Fibroblast of pulmonary artery (primary cell): ENCODE measurements around the gene GPR22.

Experiments
- DNase-seq: peaks from one replicate; pipeline ENCODE4 v3.0.0-alpha.2; 2010; ENCODE audit warnings: low read depth
- H3K4me3 ChIP-seq: replicated peaks from 2 replicates; pipeline ENCODE4 v1.5.1; 2011; ENCODE audit warnings: low read depth, mild to moderate bottlenecking, control low read depth, low read length, moderate library complexity
- CTCF ChIP-seq: IDR thresholded peaks from 2 replicates; pipeline ENCODE4 v1.5.1; 2011; ENCODE audit warnings: mild to moderate bottlenecking, control low read depth, low read length, inconsistent platforms; ENCODE audit errors: missing control alignments

GPR22 gene

GRCh38 chr7:107474104-107474521, 4.3 kb downstream of the GPR22 start:
- no peak overlapping the region for H3K4me3 ChIP-seq
- TF ChIP-seq CTCF: no peak

GRCh38 chr7:107479303-107479702, 9.4 kb downstream of the GPR22 start:
- H3K4me3 ChIP-seq: no peak overlapping the region
- no peak for DNase-seq
- TF ChIP-seq CTCF: no peak

More at GRCh38 chr7:107474104-107474521, 4.3 kb downstream of the GPR22 start:
- DNase-seq: no peak

DNA sequence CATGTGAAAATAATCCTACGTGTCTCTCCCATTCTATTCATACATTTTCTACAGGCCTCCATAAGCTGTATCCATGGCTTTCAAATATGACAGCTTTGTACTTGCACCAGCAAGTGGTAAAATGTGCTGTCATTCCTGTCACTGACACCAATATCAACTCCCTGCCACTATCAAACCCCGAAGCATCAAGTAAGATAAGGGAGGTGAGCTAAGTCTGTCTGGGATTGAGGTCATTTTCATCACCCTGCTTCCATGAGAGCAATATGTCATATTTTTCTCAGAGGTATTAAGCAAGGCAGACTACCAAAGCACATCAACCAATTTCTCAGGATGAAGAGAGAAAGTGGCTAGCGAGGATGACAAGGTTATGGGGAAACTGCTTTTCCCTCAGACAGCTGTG, 11.1 kb downstream of the GPR22 start:
- no peak overlapping the region for H3K4me3 ChIP-seq
- no peak for TF ChIP-seq CTCF
- no peak for DNase-seq

DNA sequence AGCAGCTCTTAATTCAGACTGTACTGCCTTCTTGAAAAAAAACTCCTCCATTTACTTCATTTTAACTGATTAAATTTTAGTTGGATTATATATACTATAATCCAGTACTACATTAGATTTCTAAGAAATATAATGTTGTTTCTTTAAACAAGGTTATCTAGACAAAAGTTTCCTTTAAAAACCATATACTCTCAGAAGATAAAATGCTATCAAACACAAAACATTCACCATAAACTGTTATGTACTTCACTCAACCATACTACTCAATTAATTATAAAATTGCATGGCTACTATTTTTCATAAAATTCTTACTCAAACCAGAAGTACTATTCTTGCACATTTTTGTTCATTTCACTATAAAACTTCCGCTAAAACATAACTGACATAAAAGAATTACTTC, 12.7 kb downstream of the GPR22 start:
- no peak for TF ChIP-seq CTCF
- no peak for DNase-seq
- H3K4me3 ChIP-seq: no peak overlapping the region

DNA sequence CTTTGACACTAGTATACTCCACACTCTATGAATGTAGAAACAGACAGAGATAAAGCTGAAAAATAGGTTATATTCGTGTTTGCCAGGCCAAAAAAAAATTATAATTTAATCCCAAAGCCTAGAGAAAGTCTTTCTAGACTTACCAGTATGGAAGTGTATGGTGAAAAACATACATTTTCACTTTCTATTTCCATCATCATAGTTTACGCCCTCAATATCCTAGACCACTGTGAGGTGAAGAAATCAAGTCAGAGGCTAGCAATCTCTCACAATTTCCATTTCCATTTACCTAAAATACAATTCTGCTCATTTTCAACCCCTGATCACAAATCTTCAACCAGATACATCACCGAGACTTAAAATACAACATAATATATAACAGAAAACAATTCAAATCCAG, 16.2 kb downstream of the GPR22 start:
- no peak overlapping the region for H3K4me3 ChIP-seq
- DNase-seq: no peak
- no peak for TF ChIP-seq CTCF

GRCh38 chr7:107492875-107493274, 23.0 kb downstream of the GPR22 start:
- DNase-seq: no peak
- no peak overlapping the region for H3K4me3 ChIP-seq
- no peak for TF ChIP-seq CTCF

DNA sequence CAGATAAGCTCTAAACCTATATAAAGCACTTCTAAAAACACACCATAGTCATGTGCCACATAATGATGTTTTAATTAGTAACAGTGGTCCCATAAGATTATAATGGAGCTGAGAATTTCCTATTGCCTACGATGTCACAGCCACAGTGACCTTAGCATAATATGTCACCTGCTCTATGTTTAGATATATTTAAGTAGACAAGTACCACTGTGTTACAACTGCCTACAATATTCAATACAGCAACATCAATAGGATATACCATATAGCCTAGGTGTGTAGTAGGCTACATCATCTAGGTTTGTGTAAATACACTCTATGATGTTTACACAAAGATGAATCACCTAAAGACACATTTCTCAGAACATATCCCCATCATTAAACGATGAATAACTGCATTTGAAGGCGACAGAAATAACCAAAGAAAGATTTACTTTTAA, 24.5 kb downstream of the GPR22 start:
- no peak for DNase-seq
- H3K4me3 ChIP-seq: no peak overlapping the region
- TF ChIP-seq CTCF: no peak
